ENCODE measurements around the gene CCDC15. TPM values are rescaled to one million over a fixed set of nuclear protein-coding genes. Genes with fewer than 3 reads are reported as not detected.
"Not testable (repeated sequence)": the region's sequence is repeated elsewhere in the genome, so short reads cannot be mapped to it uniquely, and the experiment has no call there.

Gene CCDC15
- total RNA-seq, 1 donor from 2014 or later = 3.1 TPM

DNA sequence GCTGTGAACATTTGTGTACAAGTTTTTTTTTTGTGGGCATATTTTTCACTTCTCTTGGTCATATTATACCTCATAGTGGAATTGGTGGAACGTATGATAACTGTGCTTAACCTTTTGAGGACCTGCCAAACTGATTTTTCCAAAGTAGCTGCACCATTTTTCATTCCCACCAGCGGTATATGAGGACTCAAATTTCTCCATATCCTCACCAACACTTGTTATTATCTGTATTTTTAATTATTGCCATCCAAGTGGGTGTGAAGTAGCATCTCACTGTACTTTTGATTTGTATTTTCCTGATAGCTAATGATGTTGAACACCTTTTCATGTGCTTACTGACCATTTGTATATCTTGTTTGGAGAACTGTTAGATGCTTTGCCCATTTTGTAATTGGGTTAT, 47.8 kb downstream of the CCDC15 start:
- H3K4me1 Mint-ChIP-seq = no peaks in the 10 kb centered on the region
- H3K27me3 Mint-ChIP-seq (ENCODE audit: low read depth) = no peaks in the 10 kb centered on the region
- H3K27ac Mint-ChIP-seq = no peak overlapping the region
- H3K4me3 Mint-ChIP-seq = no peak overlapping the region
- TF ChIP-seq, protein P1, sequence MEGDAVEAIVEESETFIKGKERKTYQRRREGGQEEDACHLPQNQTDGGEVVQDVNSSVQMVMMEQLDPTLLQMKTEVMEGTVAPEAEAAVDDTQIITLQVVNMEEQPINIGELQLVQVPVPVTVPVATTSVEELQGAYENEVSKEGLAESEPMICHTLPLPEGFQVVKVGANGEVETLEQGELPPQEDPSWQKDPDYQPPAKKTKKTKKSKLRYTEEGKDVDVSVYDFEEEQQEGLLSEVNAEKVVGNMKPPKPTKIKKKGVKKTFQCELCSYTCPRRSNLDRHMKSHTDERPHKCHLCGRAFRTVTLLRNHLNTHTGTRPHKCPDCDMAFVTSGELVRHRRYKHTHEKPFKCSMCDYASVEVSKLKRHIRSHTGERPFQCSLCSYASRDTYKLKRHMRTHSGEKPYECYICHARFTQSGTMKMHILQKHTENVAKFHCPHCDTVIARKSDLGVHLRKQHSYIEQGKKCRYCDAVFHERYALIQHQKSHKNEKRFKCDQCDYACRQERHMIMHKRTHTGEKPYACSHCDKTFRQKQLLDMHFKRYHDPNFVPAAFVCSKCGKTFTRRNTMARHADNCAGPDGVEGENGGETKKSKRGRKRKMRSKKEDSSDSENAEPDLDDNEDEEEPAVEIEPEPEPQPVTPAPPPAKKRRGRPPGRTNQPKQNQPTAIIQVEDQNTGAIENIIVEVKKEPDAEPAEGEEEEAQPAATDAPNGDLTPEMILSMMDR (IDR thresholded peaks at IDR 0.05; ENCODE audit: unreplicated experiment) = no peak
- DNase-seq (ENCODE audit: low spot score in 2 of 2, unreplicated experiment in 2 of 2) = no peak
- H3K9me3 Mint-ChIP-seq = peaks cover 39% of the 10 kb centered on the region
- peaks cover 36% of the 10 kb centered on the region for H3K36me3 Mint-ChIP-seq

DNA sequence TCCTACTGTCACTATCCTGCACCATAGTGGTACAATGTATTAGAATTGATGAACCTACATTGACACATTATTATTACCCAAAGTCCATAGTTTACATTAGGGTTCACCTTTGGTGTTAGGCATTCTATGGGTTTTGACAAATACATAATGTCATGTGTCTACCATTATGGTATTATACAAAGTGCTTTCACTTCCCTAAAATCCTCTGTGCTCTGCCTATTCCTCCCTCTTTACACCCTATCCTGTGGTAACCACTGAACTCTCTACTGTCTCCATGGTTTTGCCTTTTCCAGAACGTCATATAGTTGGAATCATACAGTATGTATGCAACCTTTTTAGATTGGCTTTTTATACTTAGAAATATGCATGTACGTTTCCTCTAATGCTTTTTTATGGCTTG, 51.5 kb downstream of the CCDC15 start:
- H3K4me1 Mint-ChIP-seq = no peaks in the 10 kb centered on the region
- H3K27ac Mint-ChIP-seq = no peak overlapping the region
- no peak for DNase-seq (ENCODE audit: low spot score in 2 of 2, unreplicated experiment in 2 of 2)
- H3K36me3 Mint-ChIP-seq = peaks cover 47% of the 10 kb centered on the region
- peaks cover 52% of the 10 kb centered on the region for H3K9me3 Mint-ChIP-seq
- H3K4me3 Mint-ChIP-seq = no peak overlapping the region
- TF ChIP-seq, protein P1 (IDR thresholded peaks at IDR 0.05; ENCODE audit: unreplicated experiment) = no peak
- no peaks in the 10 kb centered on the region for H3K27me3 Mint-ChIP-seq (ENCODE audit: low read depth)

DNA sequence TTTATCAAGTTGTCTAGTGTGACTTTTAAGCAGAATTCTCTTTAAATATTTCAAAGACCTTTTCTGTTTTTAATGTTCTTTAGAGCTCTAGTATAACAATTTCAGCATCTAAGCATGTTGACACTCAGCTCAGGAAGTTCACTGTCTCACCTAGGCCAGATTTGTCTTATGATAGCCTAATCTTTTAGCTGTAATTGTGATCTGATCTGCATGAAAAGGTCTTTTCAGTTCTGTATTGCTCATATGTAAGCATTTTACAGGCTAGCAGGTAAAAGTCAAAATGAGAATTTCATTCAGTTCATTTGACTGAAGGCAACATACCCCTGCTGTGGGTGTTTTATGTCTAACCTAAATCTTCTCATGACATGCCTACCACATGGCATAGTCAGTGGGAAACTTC, 62.4 kb downstream of the CCDC15 start:
- no peak for DNase-seq (ENCODE audit: low spot score in 2 of 2, unreplicated experiment in 2 of 2)
- TF ChIP-seq, protein P1 (IDR thresholded peaks at IDR 0.05; ENCODE audit: unreplicated experiment) = no peak
- no peaks in the 10 kb centered on the region for H3K27me3 Mint-ChIP-seq (ENCODE audit: low read depth)
- H3K9me3 Mint-ChIP-seq = peaks cover 19% of the 10 kb centered on the region
- H3K27ac Mint-ChIP-seq = no peak overlapping the region
- no peak overlapping the region for H3K4me3 Mint-ChIP-seq
- peaks cover 8% of the 10 kb centered on the region for H3K36me3 Mint-ChIP-seq
- no peaks in the 10 kb centered on the region for H3K4me1 Mint-ChIP-seq

DNA sequence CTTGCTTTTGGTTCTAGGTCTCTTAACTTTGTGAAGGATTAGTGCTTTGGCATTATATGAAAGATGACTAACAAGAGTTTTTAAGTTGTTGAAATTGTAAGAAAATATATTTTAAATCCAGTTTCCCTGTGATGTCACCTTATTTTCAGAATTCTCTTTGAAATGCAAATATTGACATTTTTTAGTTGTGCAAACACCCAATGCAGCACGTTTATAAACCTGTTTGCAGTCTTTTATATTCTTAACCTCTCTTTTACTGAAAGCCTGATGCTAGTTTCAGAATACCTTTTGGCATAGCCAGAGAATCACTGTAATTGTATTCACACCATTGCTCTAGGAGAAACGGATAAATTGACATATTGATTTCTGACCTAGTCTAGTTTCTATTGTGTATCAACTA, 66.3 kb downstream of the CCDC15 start:
- TF ChIP-seq, protein P1 (IDR thresholded peaks at IDR 0.05; ENCODE audit: unreplicated experiment) = no peak
- Mint-ChIP-seq H3K4me3 (no peak overlapping the region), H3K4me1 (no peaks in the 10 kb centered on the region), H3K9me3 (no peaks in the 10 kb centered on the region), H3K27me3 (ENCODE audit: low read depth) (no peaks in the 10 kb centered on the region), H3K36me3 (no peaks in the 10 kb centered on the region), H3K27ac (no peak overlapping the region)
- DNase-seq (ENCODE audit: low spot score in 2 of 2, unreplicated experiment in 2 of 2) = no peak

DNA sequence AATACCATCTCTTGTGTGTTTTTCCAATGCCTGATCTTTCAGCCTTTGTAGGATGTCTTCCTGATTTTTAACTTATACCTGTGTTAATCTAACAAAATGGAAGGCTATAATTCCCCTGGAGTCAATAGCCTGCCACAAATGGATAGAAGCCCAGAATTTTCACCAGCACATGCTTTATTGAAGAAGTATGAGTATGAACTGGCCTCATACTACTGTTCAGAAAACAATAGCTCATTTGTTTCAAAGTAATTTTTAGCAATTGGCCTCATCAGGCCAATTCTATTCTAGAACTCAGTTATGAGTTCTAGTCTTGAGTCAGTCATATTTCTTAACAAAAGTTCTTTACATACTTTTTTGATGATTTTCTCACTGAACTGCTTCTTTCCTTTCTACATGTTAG, 68.5 kb downstream of the CCDC15 start:
- H3K27ac Mint-ChIP-seq = no peak overlapping the region
- DNase-seq (ENCODE audit: low spot score in 2 of 2, unreplicated experiment in 2 of 2) = no peak
- no peak overlapping the region for H3K4me3 Mint-ChIP-seq
- no peaks in the 10 kb centered on the region for H3K36me3 Mint-ChIP-seq
- H3K4me1 Mint-ChIP-seq = no peaks in the 10 kb centered on the region
- H3K9me3 Mint-ChIP-seq = peaks cover 8% of the 10 kb centered on the region
- TF ChIP-seq, protein P1 (IDR thresholded peaks at IDR 0.05; ENCODE audit: unreplicated experiment) = no peak
- H3K27me3 Mint-ChIP-seq (ENCODE audit: low read depth) = no peaks in the 10 kb centered on the region

DNA sequence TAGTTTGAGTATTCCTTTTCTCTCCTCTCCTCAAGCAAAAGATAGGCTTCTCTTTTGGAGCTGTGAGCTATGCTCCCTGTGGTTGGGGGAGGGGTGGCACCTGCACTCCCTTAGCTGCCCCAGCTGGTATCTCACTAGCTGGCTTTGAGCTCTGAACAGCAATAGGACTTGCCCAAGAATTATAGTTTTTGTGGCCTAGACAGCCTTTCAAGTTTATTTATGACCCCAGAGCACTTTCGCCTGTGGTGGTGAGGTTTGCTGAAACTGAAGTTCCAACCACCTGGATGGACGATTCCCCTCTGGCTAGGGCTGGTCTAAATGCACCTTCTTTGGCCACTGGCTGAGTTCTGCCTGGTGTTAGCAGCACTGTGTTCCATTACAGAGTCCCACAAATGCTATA, 72.0 kb downstream of the CCDC15 start:
- no peak overlapping the region for H3K4me3 Mint-ChIP-seq
- H3K9me3 Mint-ChIP-seq = peaks cover 20% of the 10 kb centered on the region
- TF ChIP-seq, protein P1 (IDR thresholded peaks at IDR 0.05; ENCODE audit: unreplicated experiment) = no peak
- no peaks in the 10 kb centered on the region for H3K4me1 Mint-ChIP-seq
- H3K27ac Mint-ChIP-seq = no peak overlapping the region
- peaks cover 9% of the 10 kb centered on the region for H3K36me3 Mint-ChIP-seq
- no peaks in the 10 kb centered on the region for H3K27me3 Mint-ChIP-seq (ENCODE audit: low read depth)
- DNase-seq (ENCODE audit: low spot score in 2 of 2, unreplicated experiment in 2 of 2) = no peak

DNA sequence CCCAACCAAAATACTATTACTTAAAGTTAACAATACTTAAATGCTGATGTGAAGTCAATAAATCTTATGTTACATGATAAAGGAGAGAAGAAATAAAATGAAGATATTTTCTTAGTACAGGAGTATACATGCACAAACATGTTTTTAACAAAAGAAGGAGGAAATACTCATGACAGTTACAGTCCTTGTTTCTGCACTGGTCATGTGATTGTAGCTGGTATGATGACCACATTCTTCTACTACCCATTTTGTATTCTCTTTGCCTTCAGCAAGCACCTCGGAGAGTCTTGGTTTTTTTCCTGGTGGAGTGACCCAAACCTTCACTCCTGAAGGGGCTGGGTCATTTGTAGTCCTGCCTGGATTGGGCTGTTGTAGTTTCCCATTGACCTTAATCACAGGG, 75.4 kb downstream of the CCDC15 start:
- not testable (repeated sequence) for H3K4me1 Mint-ChIP-seq; DNase-seq (ENCODE audit: low spot score in 2 of 2, unreplicated experiment in 2 of 2); H3K4me3 Mint-ChIP-seq; H3K27me3 Mint-ChIP-seq (ENCODE audit: low read depth); H3K27ac Mint-ChIP-seq
- Mint-ChIP-seq H3K36me3 (peaks cover 11% of the 10 kb centered on the region), H3K9me3 (peaks cover 32% of the 10 kb centered on the region)

Data from mesothelial cell of epicardium (in vitro differentiated cells).